ENCODE data around the gene QPCT.
"Not testable (repeated sequence)": the region's sequence is repeated elsewhere in the genome, so short reads cannot be mapped to it uniquely, and the experiment has no call there.

QPCT gene

GRCh38 chr2:37391711-37392110 lies 47.3 kb downstream of the QPCT start:
- DNase-seq (ENCODE audit: low read depth) = no peak

- DNase-seq (ENCODE audit: low read depth) = no peak
These were observed 48.0 kb downstream of the QPCT start for GRCh38 chr2:37392428-37392827.

- DNase-seq (ENCODE audit: low read depth) = no peak
These were observed 49.8 kb downstream of the QPCT start for GRCh38 chr2:37394263-37394662.

DNA sequence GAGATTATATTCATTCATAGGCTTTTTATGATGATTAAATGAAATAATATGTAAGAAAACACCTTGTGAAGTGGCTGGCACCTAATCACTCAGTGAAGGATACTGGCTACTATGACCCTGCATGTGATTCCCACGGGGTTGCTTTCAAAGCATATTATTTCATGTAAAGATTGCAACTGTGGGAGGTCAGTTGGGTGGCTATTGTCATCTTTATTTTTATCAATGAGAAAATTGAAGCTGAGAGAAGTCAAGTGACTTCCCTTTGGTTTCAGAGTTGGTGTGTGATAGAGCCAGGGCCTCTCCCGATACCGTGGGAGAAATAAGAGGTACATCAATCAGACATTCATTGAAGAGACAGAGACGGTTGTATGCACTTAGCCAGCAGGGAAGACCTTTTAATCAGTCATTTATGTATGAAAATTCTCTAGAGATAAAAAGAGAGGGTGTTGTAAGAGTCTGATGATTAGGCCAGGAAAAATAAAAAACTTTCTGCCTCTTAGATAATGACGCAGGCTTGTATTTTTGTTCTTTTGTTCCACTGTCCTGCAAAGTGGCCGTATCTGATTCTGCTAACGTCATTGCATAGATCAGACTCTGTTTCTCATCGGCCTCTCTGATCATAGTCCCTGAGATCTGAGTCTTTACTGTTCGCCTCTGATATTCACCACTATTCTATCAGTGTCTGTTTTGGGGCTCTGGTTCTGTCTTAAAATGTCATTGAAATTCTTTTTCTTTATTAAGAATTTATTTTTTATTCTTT lies 50.5 kb downstream of the QPCT start:
- DNase-seq (ENCODE audit: low read depth) = no peak

- DNase-seq (ENCODE audit: low read depth) = no peak
These were observed 52.6 kb downstream of the QPCT start for GRCh38 chr2:37396890-37397565.

GRCh38 chr2:37398990-37399389 lies 54.6 kb downstream of the QPCT start:
- DNase-seq (ENCODE audit: low read depth) = no peak

DNA sequence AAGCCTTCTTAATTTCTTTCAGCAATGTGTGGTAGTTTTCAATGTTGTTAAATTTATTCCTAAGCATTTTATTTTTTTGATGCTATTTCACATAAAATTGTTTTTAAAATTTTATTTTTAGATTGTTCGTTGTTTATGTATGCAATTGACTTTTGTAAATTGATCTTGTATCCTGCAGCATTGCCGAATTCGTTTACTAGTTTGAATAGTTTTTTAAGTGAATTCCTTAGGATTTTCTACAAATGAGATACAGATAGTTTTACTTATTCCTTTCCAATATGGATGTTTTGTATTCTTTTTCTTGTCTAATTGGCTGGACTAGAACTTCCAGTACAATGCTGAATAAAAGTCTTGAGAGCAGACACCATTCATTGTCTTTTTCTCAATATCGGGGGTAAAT lies 55.6 kb downstream of the QPCT start:
- no peak for DNase-seq (ENCODE audit: low read depth)

DNA sequence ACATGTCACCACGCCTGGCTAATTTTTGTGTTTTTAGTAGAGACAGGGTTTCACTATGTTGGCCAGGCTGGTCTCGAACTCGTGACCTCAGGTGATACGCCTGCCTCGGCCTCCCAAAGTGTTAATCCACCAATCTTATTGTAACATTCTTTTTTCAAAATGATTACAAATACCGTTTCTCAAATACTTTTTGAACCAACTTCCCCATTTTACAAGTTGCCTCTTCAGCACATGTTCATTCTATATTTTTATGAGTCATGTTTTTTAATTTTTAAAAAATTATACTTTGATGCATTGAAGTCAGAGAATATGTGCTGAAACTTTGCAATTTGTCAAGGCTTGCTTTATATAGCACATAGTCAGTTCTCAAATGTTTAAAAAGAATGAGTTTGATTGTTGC lies 58.2 kb downstream of the QPCT start:
- DNase-seq (ENCODE audit: low read depth) = no peak

DNA sequence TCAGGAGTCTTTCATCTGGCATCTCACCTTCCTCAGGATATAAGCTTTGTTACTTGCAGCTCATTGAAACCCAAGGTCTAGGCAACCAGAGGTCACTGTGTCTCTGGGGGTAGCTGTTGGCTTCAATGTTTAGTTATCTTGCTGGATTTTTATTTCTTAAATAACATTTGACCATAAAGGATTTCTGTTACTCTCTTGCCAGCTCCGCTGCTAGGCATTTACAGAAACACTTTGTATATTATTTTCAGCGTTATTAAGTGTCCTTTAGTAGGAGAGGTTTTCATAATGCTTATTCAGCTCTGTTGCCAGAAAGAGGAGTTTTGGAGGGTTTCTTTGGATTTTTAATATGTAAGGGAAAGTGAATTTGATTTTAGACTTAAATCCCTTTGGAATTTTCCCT lies 61.4 kb downstream of the QPCT start:
- DNase-seq (ENCODE audit: low read depth) = no peak

DNA sequence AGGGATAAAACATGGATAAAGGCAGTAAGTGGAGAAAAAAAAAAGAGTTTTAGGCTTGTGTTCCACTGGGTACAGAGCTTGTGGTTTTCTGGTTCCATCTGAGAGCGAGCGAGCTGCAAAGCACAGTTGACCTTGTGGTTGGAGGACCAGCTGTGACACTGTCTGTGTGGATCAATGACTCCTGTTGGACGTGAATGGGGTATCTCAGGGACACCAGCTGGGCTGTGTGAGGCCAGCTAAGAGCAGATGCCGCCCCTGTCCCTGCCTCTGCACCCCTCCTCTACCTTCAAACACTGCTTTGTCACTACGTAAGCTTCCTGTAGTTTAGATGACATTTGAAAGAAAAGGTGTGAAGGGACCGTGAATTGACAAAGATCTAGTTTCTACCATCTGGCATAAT lies 67.8 kb downstream of the QPCT start:
- no peak for DNase-seq (ENCODE audit: low read depth)

GRCh38 chr2:37413911-37414469 lies 69.6 kb downstream of the QPCT start:
- DNase-seq (ENCODE audit: low read depth) = not testable (repeated sequence)

DNA sequence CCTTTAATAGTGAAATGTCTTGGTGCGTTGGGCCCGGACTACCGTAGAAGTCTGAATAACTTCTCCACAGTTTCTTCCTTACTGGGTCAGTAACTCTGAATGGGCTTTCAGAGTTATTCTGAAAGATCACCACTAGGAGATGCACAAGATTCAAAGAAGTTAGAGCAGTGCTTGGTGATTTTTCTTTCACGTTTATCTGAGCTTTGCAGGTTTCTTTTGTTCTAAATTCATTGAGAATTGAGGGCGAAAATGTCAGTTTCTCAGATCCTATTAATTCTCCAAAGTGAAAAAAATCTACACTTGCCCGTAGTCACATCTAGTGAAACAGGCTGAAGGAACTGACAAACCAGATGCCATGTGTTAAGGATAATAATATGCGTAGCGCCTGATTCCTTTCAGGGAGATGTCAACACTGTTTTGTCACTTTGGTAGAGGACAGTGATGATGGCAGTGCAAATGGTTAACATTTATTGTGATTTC lies 70.1 kb downstream of the QPCT start:
- no peak for DNase-seq (ENCODE audit: low read depth)

DNA sequence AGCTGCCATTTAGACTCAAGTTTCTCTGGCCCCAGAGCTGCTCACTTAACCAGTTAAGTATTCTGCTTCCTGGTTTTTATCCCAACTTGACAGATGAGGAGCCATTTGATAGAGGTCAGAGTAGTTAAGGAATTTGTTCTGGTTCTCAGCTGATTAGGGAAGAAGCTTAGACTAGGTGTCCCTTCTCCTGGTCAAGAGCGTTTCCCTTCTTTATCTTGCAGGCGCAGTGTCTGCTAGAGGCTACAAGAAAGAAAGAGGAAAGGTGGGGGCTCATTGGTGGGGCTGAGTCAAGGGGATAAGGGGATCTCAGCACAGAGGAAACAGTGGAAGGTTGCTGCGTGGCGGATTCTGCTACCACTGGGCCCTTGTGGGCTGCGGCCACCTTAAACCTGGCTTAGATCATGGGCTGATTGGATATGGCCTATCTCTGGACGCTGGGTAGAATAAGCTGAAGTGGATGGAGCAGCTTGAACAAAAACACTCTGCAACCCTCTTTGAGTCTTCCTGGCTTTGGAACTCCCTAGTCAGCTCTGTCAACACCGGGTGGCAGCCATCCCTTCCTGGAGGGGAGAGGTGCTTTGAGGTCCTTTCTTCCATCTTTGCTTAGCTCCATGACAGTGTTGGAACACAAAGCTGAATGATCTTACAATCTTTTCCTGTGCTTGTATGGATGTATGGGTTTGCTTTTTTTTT lies 70.8 kb downstream of the QPCT start:
- no peak for DNase-seq (ENCODE audit: low read depth)

- no peak for DNase-seq (ENCODE audit: low read depth)
These were observed 72.9 kb downstream of the QPCT start for GRCh38 chr2:37417321-37417720.

- DNase-seq (ENCODE audit: low read depth) = no peak
These were observed 74.5 kb downstream of the QPCT start for GRCh38 chr2:37418956-37419355.

GRCh38 chr2:37421686-37422085 lies 77.3 kb downstream of the QPCT start:
- no peak for DNase-seq (ENCODE audit: low read depth)

- no peak for DNase-seq (ENCODE audit: low read depth)
These were observed 78.4 kb downstream of the QPCT start for GRCh38 chr2:37422816-37423215.
